Posterior vena cava (tissue), 2 donors: ENCODE measurements around the gene FREM2. TPM values are rescaled to one million over a fixed set of nuclear protein-coding genes. Genes with fewer than 3 reads are reported as not detected.

Experiments
- DNase-seq: peaks from one replicate; pipeline ENCODE4 v3.0.0-alpha.2; 2020; ENCODE audit warnings: low spot score
- intact Hi-C, 2 donors: fragments of 100-400 bp; cut with DNase I; formaldehyde crosslinking; loops; one replicate each; pipeline versions ENCODE4 v1.14.1 to v1.14.2; 2022 to 2023
- long read RNA-seq, 2 donors: library from polyadenylated mRNA; unstranded; transcript quantifications; one replicate each; pipeline ENCODE4 v2.0.0, GENCODE V29; 2020 to 2021
- total RNA-seq, 2 donors: library from RNA; stranded (reverse); fragmentation: NEBNext Ultra II Directional; extraction: Animal tissue kit (Norgen Biotek cat#: 25700); gene quantifications; one replicate each; pipeline ENCODE4 v1.2.1, GENCODE V29; 2021
- donor health status: DM: yes; HTN: yes; CAD: no.
- donor health status: DM: yes; HTN: yes; CAD: no.

FREM2 gene
- total RNA-seq, result under 1 TPM; under 0.01 to 0.09 TPM
- long read RNA-seq, donor 1, result 0 reads
- long read RNA-seq, donor 2, partial matches to known transcripts, result 0 of 2 reads
- long read RNA-seq, donor 2, other reads (novel, unspliced or antisense), result 2 of 2 reads

- intact Hi-C loops, result no loop called here
- no peak for DNase-seq
These were observed at the start of gene FREM2 for GRCh38 chr13:38686577-38687245. Gene FREM2, plus strand, starts transcription at chr13:38687077. Its CDS starts 268 bp downstream, at chr13:38687345.

- intact Hi-C loops, result no loop called here
- DNase-seq, result no peak
These were observed 49.3 kb upstream of the FREM2 start for GRCh38 chr13:38637576-38637975.

- intact Hi-C loops, result no loop called here
- DNase-seq, result no peak
These were observed 45.5 kb upstream of the FREM2 start for GRCh38 chr13:38641164-38641948.

- intact Hi-C loops, result no loop called here
- DNase-seq, result no peak
These were observed 39.6 kb upstream of the FREM2 start for GRCh38 chr13:38647312-38647711.

GRCh38 chr13:38648912-38649311 lies 38.0 kb upstream of the FREM2 start:
- intact Hi-C loops, result no loop called here
- no peak for DNase-seq

GRCh38 chr13:38656699-38657098 lies 30.2 kb upstream of the FREM2 start:
- intact Hi-C loops, result no loop called here
- no peak for DNase-seq

- intact Hi-C loops, result no loop called here
- no peak for DNase-seq
These were observed 29.7 kb upstream of the FREM2 start for GRCh38 chr13:38657191-38657590.

GRCh38 chr13:38658906-38659305 lies 28.0 kb upstream of the FREM2 start:
- intact Hi-C loops, result no loop called here
- no peak for DNase-seq

GRCh38 chr13:38661010-38661675 lies 25.7 kb upstream of the FREM2 start:
- DNase-seq, result no peak
- intact Hi-C loops, result no loop called here

- intact Hi-C loops, result no loop called here
These were observed 24.5 kb upstream of the FREM2 start for GRCh38 chr13:38662362-38662761.

GRCh38 chr13:38664906-38665305 lies 22.0 kb upstream of the FREM2 start:
- intact Hi-C loops, result no loop called here
- DNase-seq, result no peak

More at GRCh38 chr13:38662362-38662761, 24.5 kb upstream of the FREM2 start:
- DNase-seq, result no peak

- DNase-seq, result no peak
- intact Hi-C loops, result no loop called here
These were observed 19.3 kb upstream of the FREM2 start for GRCh38 chr13:38667526-38668109.

- no peak for DNase-seq
- intact Hi-C loops, result no loop called here
These were observed 17.5 kb upstream of the FREM2 start for GRCh38 chr13:38669234-38669964.

GRCh38 chr13:38670627-38671026 lies 16.2 kb upstream of the FREM2 start:
- intact Hi-C loops, result no loop called here
- no peak for DNase-seq

GRCh38 chr13:38671980-38672379 lies 14.9 kb upstream of the FREM2 start:
- intact Hi-C loops, result no loop called here

GRCh38 chr13:38674208-38674607 lies 12.7 kb upstream of the FREM2 start:
- intact Hi-C loops, result no loop called here
- no peak for DNase-seq

More at GRCh38 chr13:38671980-38672379, 14.9 kb upstream of the FREM2 start:
- DNase-seq, result no peak

GRCh38 chr13:38680912-38681311 lies 6.0 kb upstream of the FREM2 start:
- intact Hi-C loops, result no loop called here
- DNase-seq, result no peak

- DNase-seq, result no peak
- intact Hi-C loops, result no loop called here
These were observed 2.2 kb upstream of the FREM2 start for GRCh38 chr13:38684714-38685113.

GRCh38 chr13:38685431-38685830 lies 1.4 kb upstream of the FREM2 start:
- DNase-seq, result no peak
- intact Hi-C loops, result no loop called here
